K562 (cell line): Measurements from ENCODE around the gene CDH2. TPM values are rescaled to one million over a fixed set of nuclear protein-coding genes. Genes with fewer than 3 reads are reported as not detected.

Experiments used
- ATAC-seq: fragments of 200-7000 bp; cut with Tn5 transposase; 3 replicates; pipeline ENCODE4 v1.9.1; 2020; ENCODE audit warnings: moderate library complexity
- BruUV-seq: library from RNA; stranded (reverse); fragments of 400-500 nt; replicated peaks from 2 replicates; lab custom pipeline; 2021; lab: Mats Ljungman, UMichigan
- CTCF ChIA-PET: fragments of 300-600 bp; formaldehyde crosslinking; extraction: SDS; loops from one replicate; lab custom pipeline; 2021; ENCODE audit warnings: low intra/inter-chr PET ratio; lab: Yijun Ruan, JAX
- POLR2A ChIA-PET: fragments of 300-600, 350-650 bp; sonication (Branson Sonifier 250); formaldehyde crosslinking; extraction: SDS; loops from one replicate; lab custom pipeline; 2021; ENCODE audit warnings: antibody characterized with exemption, inconsistent platforms; lab: Yijun Ruan, JAX
- DNase-seq, 4 experiments: peaks; one replicate each; pipeline versions ENCODE4 v3.0.0 to v3.0.0-alpha.2; 2011 to 2018; ENCODE audit warnings: low spot score in 3 of 4, mixed read lengths in 3 of 4; ENCODE audit errors: extremely low read depth in 1 of 4
- FAIRE-seq: peaks from 2 replicates; lab custom pipeline; 2011; peaks lifted over from hg19 to GRCh38; lab: Jason Lieb, UNC
- H2AFZ ChIP-seq: 2 replicates; pipeline ENCODE4 v1.6.0; 2011; ENCODE audit warnings: low read depth, low read length, control low read depth, inconsistent platforms
- H3K27ac ChIP-seq: fragments of 200-600 bp; 3 replicates; pipeline ENCODE4 v1.8.0; 2011; ENCODE audit warnings: low read depth, mild to moderate bottlenecking, control low read depth, inconsistent platforms, low read length, moderate library complexity, mixed read lengths; ENCODE audit errors: extremely low read depth
- H3K27me3 ChIP-seq, 2 experiments: fragments of 300-600 bp in 1 of 2; 2 replicates in 1 of 2; 3 replicates in 1 of 2; pipeline versions ENCODE4 v1.6.0 to v1.8.0; 2011; ENCODE audit warnings: inconsistent platforms in 2 of 2, low read length in 2 of 2, mild to moderate bottlenecking in 1 of 2, mixed read lengths in 1 of 2, moderate library complexity in 1 of 2; ENCODE audit not compliant: control insufficient read depth in 2 of 2, insufficient read depth in 2 of 2
- H3K36me3 ChIP-seq: fragments of 300-600 bp; 3 replicates; pipeline ENCODE4 v1.8.0; 2011; ENCODE audit warnings: mild to moderate bottlenecking, low read length, inconsistent platforms; ENCODE audit not compliant: control insufficient read depth, insufficient read depth
- H3K4me1 ChIP-seq, 2 experiments: fragments of 200-600 bp in 1 of 2; replicated peaks in 1 of 2; 2 replicates in 1 of 2; 3 replicates in 1 of 2; pipeline versions ENCODE4 v1.5.1 to v1.8.0; 2011; ENCODE audit warnings: inconsistent platforms in 2 of 2, low read length in 2 of 2, mild to moderate bottlenecking in 1 of 2, mixed read lengths in 1 of 2, moderate library complexity in 1 of 2; ENCODE audit not compliant: control insufficient read depth in 2 of 2, insufficient read depth in 2 of 2
- H3K4me2 ChIP-seq: 2 replicates; pipeline ENCODE4 v1.6.1; 2011; ENCODE audit warnings: low read length, control low read depth, inconsistent platforms, mixed read lengths; ENCODE audit not compliant: insufficient read depth
- H3K4me3 ChIP-seq: fragments of 200-600 bp; sonication (generic), shearing (Covaris generic); 2 replicates; pipeline ENCODE4 v1.5.1; 2016; ENCODE audit warnings: control low read depth, inconsistent platforms
- H3K79me2 ChIP-seq: fragments of 200-600 bp; 3 replicates; pipeline ENCODE4 v1.8.0; 2011; ENCODE audit warnings: low read length, inconsistent platforms; ENCODE audit not compliant: control insufficient read depth, insufficient read depth
- H3K9ac ChIP-seq, 2 experiments: 2 replicates each; pipeline versions ENCODE4 v1.6.0 to v1.6.1; 2011; ENCODE audit warnings: low read depth in 2 of 2, low read length in 2 of 2, control low read depth in 1 of 2, inconsistent platforms in 1 of 2, mild to moderate bottlenecking in 1 of 2, mixed read lengths in 1 of 2; ENCODE audit not compliant: insufficient read depth in 1 of 2
- H3K9me1 ChIP-seq: one replicate; pipeline ENCODE4 v1.6.0; 2011; ENCODE audit warnings: inconsistent platforms, mild to moderate bottlenecking, low read length, moderate library complexity; ENCODE audit not compliant: control insufficient read depth, insufficient read depth
- H3K9me3 ChIP-seq: replicated peaks from 2 replicates; pipeline ENCODE4 v1.5.1; 2011; ENCODE audit warnings: low read depth, low read length, inconsistent platforms; ENCODE audit not compliant: control insufficient read depth, insufficient read depth
- H4K20me1 ChIP-seq: replicated peaks from 2 replicates; pipeline ENCODE4 v1.6.1; 2011; ENCODE audit warnings: low read length, inconsistent platforms, mixed read lengths; ENCODE audit not compliant: control insufficient read depth, insufficient read depth
- BCOR ChIP-seq: fragments of 450-650 bp; IDR thresholded peaks from 2 replicates; pipeline ENCODE4 v1.6.1; 2016
- E4F1 ChIP-seq: fragments of 250-450 bp; sonication (Bioruptor Pico); IDR thresholded peaks from 2 replicates; pipeline ENCODE4 v1.5.0; 2021; ENCODE audit warnings: mild to moderate bottlenecking, borderline replicate concordance
- ZBTB8A ChIP-seq: fragments of 450-650 bp; IDR thresholded peaks from 2 replicates; pipeline ENCODE4 v1.6.1; 2018; ENCODE audit warnings: mild to moderate bottlenecking, moderate library complexity; ENCODE audit not compliant: partially characterized antibody
- WGBS: fragments of 100-300 bp; shearing (Covaris generic); methylation state at CpG from one replicate; pipeline ENCODE4 v1.1.6; 2016; ENCODE audit warnings: low coverage, mixed read lengths; ENCODE audit not compliant: insufficient coverage; ENCODE audit errors: missing lambda C conversion rate; 5-methylcytosine and 5-hydroxymethylcytosine counted together
- in situ Hi-C: fragments of 300-500 bp; cut with MboI; formaldehyde crosslinking; loops from 4 replicates; pipeline ENCODE4 v1.15.0; 2018; ENCODE audit warnings: inconsistent platforms, mixed read lengths
- intact Hi-C: fragments of 100-400 bp; cut with micrococcal nuclease; formaldehyde crosslinking; loops from 2 replicates; pipeline ENCODE4 v1.14.2; 2022
- polyA plus RNA-seq, 8 experiments: library from polyadenylated mRNA; depleted of rRNA in 4 of 8; stranded (reverse) in 5 of 8; unstranded in 3 of 8; fragments of >200 nt; fragmentation: Nextera tagmentation in 2 of 8; fragmentation: Illumina TruSeq in 1 of 8; extraction: Ambion mirVana in 2 of 8; extraction: Trizol in 1 of 8; gene quantifications; 2 replicates each; pipeline versions ENCODE4 v1.2.1 to v1.2.3, GENCODE V29; 2011 to 2014; ENCODE audit warnings: inconsistent platforms in 1 of 8, missing spikeins in 1 of 8
- total RNA-seq, 7 experiments: library from RNA; depleted of rRNA in 6 of 7; stranded (reverse); fragments of >200 nt in 6 of 7; fragmentation: Illumina TruSeq in 2 of 7; extraction: Trizol in 2 of 7; gene quantifications; 2 replicates each; pipeline versions ENCODE4 v1.2.1 to v1.2.3, GENCODE V29; 2011 to 2021; ENCODE audit warnings: low replicate concordance in 1 of 7
- TF ChIP-seq, protein P1 (sequence below): sonication (generic); formaldehyde crosslinking; IDR thresholded peaks from 2 replicates; pipeline ENCODE4 v1.8.0; 2022; ENCODE audit warnings: mild to moderate bottlenecking, missing genetic modification reagents

CDH2 gene
- total and polyA plus RNA-seq, 9 of the 15 experiments (the other 6 are each of a cell fraction or from before 2014, with no cell fraction given): 0.04 TPM; not detected in 8

- Histone ChIP-seq H3K4me3 (no peak overlapping the region), H3K9me1 (no peaks in the 10 kb centered on the region), H3K9ac (no peak overlapping the region), H3K36me3 (no peaks in the 10 kb centered on the region), H3K4me2 (no peak overlapping the region), H3K27ac (no peak overlapping the region), H3K27me3 (no peaks in the 10 kb centered on the region), H4K20me1 (no peaks in the 10 kb centered on the region), H3K4me1 (no peaks in the 10 kb centered on the region), H3K9me3 (no peaks in the 10 kb centered on the region), H2AFZ (no peak overlapping the region), H3K79me2 (no peaks in the 10 kb centered on the region)
- DNase-seq: no peak
- intact Hi-C loops: no loop called here
- WGBS: 2% methylated on average over 3 of the region's 3 CpGs
- TF ChIP-seq ZBTB8A: no peak
- TF ChIP-seq, protein P1, sequence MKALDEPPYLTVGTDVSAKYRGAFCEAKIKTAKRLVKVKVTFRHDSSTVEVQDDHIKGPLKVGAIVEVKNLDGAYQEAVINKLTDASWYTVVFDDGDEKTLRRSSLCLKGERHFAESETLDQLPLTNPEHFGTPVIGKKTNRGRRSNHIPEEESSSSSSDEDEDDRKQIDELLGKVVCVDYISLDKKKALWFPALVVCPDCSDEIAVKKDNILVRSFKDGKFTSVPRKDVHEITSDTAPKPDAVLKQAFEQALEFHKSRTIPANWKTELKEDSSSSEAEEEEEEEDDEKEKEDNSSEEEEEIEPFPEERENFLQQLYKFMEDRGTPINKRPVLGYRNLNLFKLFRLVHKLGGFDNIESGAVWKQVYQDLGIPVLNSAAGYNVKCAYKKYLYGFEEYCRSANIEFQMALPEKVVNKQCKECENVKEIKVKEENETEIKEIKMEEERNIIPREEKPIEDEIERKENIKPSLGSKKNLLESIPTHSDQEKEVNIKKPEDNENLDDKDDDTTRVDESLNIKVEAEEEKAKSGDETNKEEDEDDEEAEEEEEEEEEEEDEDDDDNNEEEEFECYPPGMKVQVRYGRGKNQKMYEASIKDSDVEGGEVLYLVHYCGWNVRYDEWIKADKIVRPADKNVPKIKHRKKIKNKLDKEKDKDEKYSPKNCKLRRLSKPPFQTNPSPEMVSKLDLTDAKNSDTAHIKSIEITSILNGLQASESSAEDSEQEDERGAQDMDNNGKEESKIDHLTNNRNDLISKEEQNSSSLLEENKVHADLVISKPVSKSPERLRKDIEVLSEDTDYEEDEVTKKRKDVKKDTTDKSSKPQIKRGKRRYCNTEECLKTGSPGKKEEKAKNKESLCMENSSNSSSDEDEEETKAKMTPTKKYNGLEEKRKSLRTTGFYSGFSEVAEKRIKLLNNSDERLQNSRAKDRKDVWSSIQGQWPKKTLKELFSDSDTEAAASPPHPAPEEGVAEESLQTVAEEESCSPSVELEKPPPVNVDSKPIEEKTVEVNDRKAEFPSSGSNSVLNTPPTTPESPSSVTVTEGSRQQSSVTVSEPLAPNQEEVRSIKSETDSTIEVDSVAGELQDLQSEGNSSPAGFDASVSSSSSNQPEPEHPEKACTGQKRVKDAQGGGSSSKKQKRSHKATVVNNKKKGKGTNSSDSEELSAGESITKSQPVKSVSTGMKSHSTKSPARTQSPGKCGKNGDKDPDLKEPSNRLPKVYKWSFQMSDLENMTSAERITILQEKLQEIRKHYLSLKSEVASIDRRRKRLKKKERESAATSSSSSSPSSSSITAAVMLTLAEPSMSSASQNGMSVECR (CRISPR knock-in tag): no peak
- no peak for TF ChIP-seq BCOR
- TF ChIP-seq E4F1 (CRISPR knock-in tag): no peak
- ChIA-PET CTCF (no interaction called here), POLR2A (no interaction called here)
- ATAC-seq: no peak
- no peak for FAIRE-seq
- no TSS peak for BruUV-seq
- in situ Hi-C loops: no loop called here
Measured at GRCh38 chr18:28065793-28066186, 111.1 kb downstream of the CDH2 start.
